Lower lobe of right lung (tissue), 2 donors: ENCODE measurements around the gene GOLGA3. TPM values are rescaled to one million over a fixed set of nuclear protein-coding genes. Genes with fewer than 3 reads are reported as not detected.

Experiments
- ATAC-seq, 2 donors: fragments of 200-7000 bp; cut with Tn5 transposase; one replicate each; pipeline ENCODE4 v1.9.1; 2020 to 2022; ENCODE audit warnings: mild to moderate bottlenecking in 2 of 2, moderate library complexity in 2 of 2
- DNase-seq: peaks from one replicate; pipeline ENCODE4 v3.0.0-alpha.2; 2020
- H3K27ac ChIP-seq: fragments of 200-600 bp; one replicate; pipeline ENCODE4 v1.8.0; 2022
- H3K27me3 ChIP-seq: fragments of 200-600 bp; one replicate; pipeline ENCODE4 v1.8.0; 2022; ENCODE audit warnings: low read depth
- H3K36me3 ChIP-seq: fragments of 200-600 bp; one replicate; pipeline ENCODE4 v1.8.0; 2022; ENCODE audit warnings: mild to moderate bottlenecking
- H3K4me1 ChIP-seq: fragments of 200-600 bp; one replicate; pipeline ENCODE4 v1.8.0; 2022
- H3K4me3 ChIP-seq: fragments of 200-600 bp; one replicate; pipeline ENCODE4 v1.8.0; 2022; ENCODE audit warnings: mild to moderate bottlenecking
- H3K9me3 ChIP-seq: fragments of 200-600 bp; one replicate; pipeline ENCODE4 v1.8.0; 2022
- intact Hi-C: fragments of 100-400 bp; cut with DNase I; formaldehyde crosslinking; loops from one replicate; pipeline ENCODE4 v1.11.0; 2022
- total RNA-seq: library from RNA; stranded (reverse); fragmentation: NEBNext Ultra II Directional; extraction: Animal tissue kit (Norgen Biotek cat#: 25700); gene quantifications from one replicate; pipeline ENCODE4 v1.2.1, GENCODE V29; 2021
- TF ChIP-seq, protein P1 (sequence below): fragments of 200-600 bp; IDR thresholded peaks from one replicate; pipeline ENCODE4 v1.8.0; 2022; ENCODE audit warnings: antibody characterized with exemption, mild to moderate bottlenecking
- donor health status: DM: no; HTN: yes; CAD: no; lungs with severe emphysema.

GOLGA3 gene
- total RNA-seq, 1 donor from 2014 or later = 59.7 TPM

- H3K4me3 ChIP-seq = no peak overlapping the region
- ATAC-seq (peak in 1 of 2 donors; percentile 17), DNase-seq (peak; percentile 31)
- H3K27me3 ChIP-seq = no peaks in the 10 kb centered on the region
- intact Hi-C loops = no loop called here
- H3K4me1 ChIP-seq = no peaks in the 10 kb centered on the region
- H3K9me3 ChIP-seq = no peaks in the 10 kb centered on the region
- peaks cover 88% of the 10 kb centered on the region for H3K36me3 ChIP-seq
- H3K27ac ChIP-seq = no peak overlapping the region
- TF ChIP-seq, protein P1, sequence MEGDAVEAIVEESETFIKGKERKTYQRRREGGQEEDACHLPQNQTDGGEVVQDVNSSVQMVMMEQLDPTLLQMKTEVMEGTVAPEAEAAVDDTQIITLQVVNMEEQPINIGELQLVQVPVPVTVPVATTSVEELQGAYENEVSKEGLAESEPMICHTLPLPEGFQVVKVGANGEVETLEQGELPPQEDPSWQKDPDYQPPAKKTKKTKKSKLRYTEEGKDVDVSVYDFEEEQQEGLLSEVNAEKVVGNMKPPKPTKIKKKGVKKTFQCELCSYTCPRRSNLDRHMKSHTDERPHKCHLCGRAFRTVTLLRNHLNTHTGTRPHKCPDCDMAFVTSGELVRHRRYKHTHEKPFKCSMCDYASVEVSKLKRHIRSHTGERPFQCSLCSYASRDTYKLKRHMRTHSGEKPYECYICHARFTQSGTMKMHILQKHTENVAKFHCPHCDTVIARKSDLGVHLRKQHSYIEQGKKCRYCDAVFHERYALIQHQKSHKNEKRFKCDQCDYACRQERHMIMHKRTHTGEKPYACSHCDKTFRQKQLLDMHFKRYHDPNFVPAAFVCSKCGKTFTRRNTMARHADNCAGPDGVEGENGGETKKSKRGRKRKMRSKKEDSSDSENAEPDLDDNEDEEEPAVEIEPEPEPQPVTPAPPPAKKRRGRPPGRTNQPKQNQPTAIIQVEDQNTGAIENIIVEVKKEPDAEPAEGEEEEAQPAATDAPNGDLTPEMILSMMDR = no peak
Measured at GRCh38 chr12:132735496-132735895, 93.2 kb downstream of the GOLGA3 start.

DNA sequence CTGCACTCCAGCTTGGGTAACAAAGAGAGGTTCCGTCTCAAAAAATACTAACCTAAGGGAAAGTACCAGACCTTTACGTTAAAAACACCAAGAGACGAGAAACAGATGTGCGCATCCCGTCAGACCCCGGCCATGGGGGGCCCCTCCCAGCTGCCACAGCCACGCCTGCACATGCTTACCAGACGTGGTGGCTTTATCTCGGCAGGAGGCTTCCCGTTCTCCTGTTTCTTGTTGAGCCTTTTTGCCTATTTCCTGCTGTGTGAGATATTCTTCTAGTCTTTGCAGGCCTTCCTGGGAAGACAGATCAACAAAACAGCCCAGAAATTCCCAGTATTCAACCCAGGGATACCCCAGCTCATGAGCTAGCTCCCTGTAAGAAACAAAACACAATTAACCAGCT, 94.5 kb downstream of the GOLGA3 start:
- H3K4me1 ChIP-seq = no peaks in the 10 kb centered on the region
- no peak for ATAC-seq
- H3K36me3 ChIP-seq = peaks cover 85% of the 10 kb centered on the region
- DNase-seq = peak; percentile 12
- H3K4me3 ChIP-seq = no peak overlapping the region
- TF ChIP-seq, protein P1 = no peak
- no peaks in the 10 kb centered on the region for H3K9me3 ChIP-seq
- no peak overlapping the region for H3K27ac ChIP-seq
- intact Hi-C loops = no loop called here
- H3K27me3 ChIP-seq = no peaks in the 10 kb centered on the region

DNA sequence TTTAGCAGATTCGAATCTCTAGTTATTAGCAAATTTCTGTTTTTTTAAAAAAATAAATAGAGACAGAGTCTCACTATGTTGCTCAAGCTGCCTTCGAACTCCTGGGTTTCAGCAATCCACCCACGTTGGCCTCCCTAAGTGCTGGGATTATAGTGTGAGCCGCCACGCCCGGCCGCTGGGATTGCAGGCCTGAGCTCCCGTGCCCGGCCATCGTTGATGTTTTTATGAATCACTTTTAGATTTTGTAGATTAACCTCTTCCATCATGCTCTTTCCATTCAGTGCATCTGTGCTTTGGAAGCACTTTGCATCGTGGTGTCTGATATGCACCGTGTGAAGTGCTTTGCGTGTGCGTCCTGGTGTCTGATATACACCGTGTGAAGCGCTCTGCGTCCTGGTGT, 97.1 kb downstream of the GOLGA3 start:
- DNase-seq = peak; percentile 10
- no peaks in the 10 kb centered on the region for H3K9me3 ChIP-seq
- H3K36me3 ChIP-seq = peaks cover 84% of the 10 kb centered on the region
- ATAC-seq = no peak
- TF ChIP-seq, protein P1 = no peak
- no peaks in the 10 kb centered on the region for H3K27me3 ChIP-seq
- H3K27ac ChIP-seq = no peak overlapping the region
- intact Hi-C loops = no loop called here
- H3K4me1 ChIP-seq = no peaks in the 10 kb centered on the region
- no peak overlapping the region for H3K4me3 ChIP-seq

- no peaks in the 10 kb centered on the region for H3K27me3 ChIP-seq
- no peak for ATAC-seq
- DNase-seq = peak; percentile 4
- TF ChIP-seq, protein P1 = no peak
- peaks cover 84% of the 10 kb centered on the region for H3K36me3 ChIP-seq
- H3K27ac ChIP-seq = no peak overlapping the region
- H3K4me3 ChIP-seq = no peak overlapping the region
- H3K4me1 ChIP-seq = no peaks in the 10 kb centered on the region
- intact Hi-C loops = no loop called here
- H3K9me3 ChIP-seq = no peaks in the 10 kb centered on the region
Measured at GRCh38 chr12:132730353-132730752, 98.3 kb downstream of the GOLGA3 start.

GRCh38 chr12:132729541-132730320, 98.9 kb downstream of the GOLGA3 start:
- no peaks in the 10 kb centered on the region for H3K9me3 ChIP-seq
- intact Hi-C loops = no loop called here
- H3K27me3 ChIP-seq = no peaks in the 10 kb centered on the region
- H3K4me1 ChIP-seq = no peaks in the 10 kb centered on the region
- TF ChIP-seq, protein P1 = no peak
- peak; percentile 35 for DNase-seq
- no peak for ATAC-seq
- H3K4me3 ChIP-seq = no peak overlapping the region
- no peak overlapping the region for H3K27ac ChIP-seq
- peaks cover 84% of the 10 kb centered on the region for H3K36me3 ChIP-seq
